ENCODE data around the gene UGT2B7. TPM values are rescaled to one million over a fixed set of nuclear protein-coding genes. Genes with fewer than 3 reads are reported as not detected.
"Not testable (repeated sequence)": the region's sequence is repeated elsewhere in the genome, so short reads cannot be mapped to it uniquely, and the experiment has no call there.

UGT2B7 gene
- total RNA-seq (not detected), total RNA-seq (0 reads per million in 2 donors)

GRCh38 chr4:69096111-69096656, at the start of gene UGT2B7:
Gene UGT2B7 (plus strand): TSS chr4:69096474. CDS start chr4:69096521, 47 bp downstream.
- ATAC-seq, result no peak

GRCh38 chr4:69049860-69050259, 46.4 kb upstream of the UGT2B7 start:
- no peak for DNase-seq
- H3K9me3 ChIP-seq (ENCODE audit: control insufficient read depth, low read length, poor library complexity, severe bottlenecking), result no peaks in the 10 kb centered on the region
- H3K27me3 Mint-ChIP-seq, result no peaks in the 10 kb centered on the region
- no peak overlapping the region for H3K27ac Mint-ChIP-seq
- no peaks in the 10 kb centered on the region for H3K4me1 Mint-ChIP-seq
- no peak overlapping the region for H3K4me3 Mint-ChIP-seq
- ATAC-seq, result no peak
- no peaks in the 10 kb centered on the region for H3K36me3 Mint-ChIP-seq (ENCODE audit: low read depth)

More at GRCh38 chr4:69096111-69096656, at the start of gene UGT2B7:
- H3K4me1 Mint-ChIP-seq, result no peaks in the 10 kb centered on the region
- H3K27me3 Mint-ChIP-seq, result no peaks in the 10 kb centered on the region
- no peak within 1 kb of the TSS for H3K4me3 Mint-ChIP-seq
- no peak within 1 kb of the TSS for H3K27ac Mint-ChIP-seq
- H3K36me3 Mint-ChIP-seq (ENCODE audit: low read depth), result no peaks in the 10 kb centered on the region
- DNase-seq, result no peak
- no peaks in the 10 kb centered on the region for H3K9me3 ChIP-seq (ENCODE audit: control insufficient read depth, low read length, poor library complexity, severe bottlenecking)

DNA sequence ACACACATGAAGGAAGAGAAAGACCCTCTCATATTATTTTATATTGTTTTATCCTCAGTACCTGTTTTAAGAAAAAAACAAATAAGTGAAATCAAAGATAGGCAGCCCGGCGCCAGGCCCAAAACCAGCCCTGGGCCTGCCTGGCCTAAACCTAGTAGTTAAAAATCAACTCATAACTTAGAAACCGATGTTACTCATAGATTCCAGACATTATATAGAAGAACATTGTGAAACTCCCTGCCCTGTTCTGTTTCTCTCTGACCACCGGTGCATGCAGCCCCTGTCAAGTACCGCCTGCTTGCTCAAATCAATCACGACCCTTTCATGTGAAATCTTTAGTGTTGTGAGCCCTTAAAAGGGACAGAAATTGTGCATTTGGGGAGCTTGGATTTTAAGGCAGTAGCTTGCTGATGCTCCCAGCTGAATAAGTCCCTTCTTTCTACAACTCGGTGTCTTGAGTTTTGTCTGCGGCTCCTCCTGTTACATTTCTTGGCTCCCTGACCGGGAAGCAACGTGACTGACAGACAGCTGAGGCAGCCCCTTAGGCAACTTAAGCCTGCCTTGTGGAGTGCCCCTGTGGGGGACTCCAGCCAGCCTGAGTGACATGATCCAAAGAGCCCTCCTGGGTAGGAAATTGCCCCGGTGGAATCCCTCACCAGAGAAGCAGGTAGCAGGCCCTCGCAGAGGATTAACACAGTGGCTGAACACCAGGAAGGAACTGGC, 45.3 kb upstream of the UGT2B7 start:
- not testable (repeated sequence) for H3K9me3 ChIP-seq (ENCODE audit: control insufficient read depth, low read length, poor library complexity, severe bottlenecking); H3K4me3 Mint-ChIP-seq; ATAC-seq; H3K27ac Mint-ChIP-seq; H3K4me1 Mint-ChIP-seq; DNase-seq; H3K27me3 Mint-ChIP-seq; H3K36me3 Mint-ChIP-seq (ENCODE audit: low read depth)

- Mint-ChIP-seq H3K36me3 (ENCODE audit: low read depth) (no peaks in the 10 kb centered on the region), H3K27ac (no peak overlapping the region), H3K27me3 (no peaks in the 10 kb centered on the region), H3K4me1 (no peaks in the 10 kb centered on the region), H3K4me3 (no peak overlapping the region)
- H3K9me3 ChIP-seq (ENCODE audit: control insufficient read depth, low read length, poor library complexity, severe bottlenecking), result no peaks in the 10 kb centered on the region
- ATAC-seq, result no peak
- DNase-seq, result no peak
These were observed 44.7 kb upstream of the UGT2B7 start for GRCh38 chr4:69051576-69051943.

GRCh38 chr4:69053309-69053885, 42.9 kb upstream of the UGT2B7 start:
- H3K27ac Mint-ChIP-seq; DNase-seq; H3K36me3 Mint-ChIP-seq (ENCODE audit: low read depth); H3K4me1 Mint-ChIP-seq; H3K27me3 Mint-ChIP-seq; H3K4me3 Mint-ChIP-seq; ATAC-seq; H3K9me3 ChIP-seq (ENCODE audit: control insufficient read depth, low read length, poor library complexity, severe bottlenecking): not testable (repeated sequence)

GRCh38 chr4:69054033-69054432, 42.2 kb upstream of the UGT2B7 start:
- not testable (repeated sequence) for DNase-seq; ATAC-seq; H3K36me3 Mint-ChIP-seq (ENCODE audit: low read depth); H3K9me3 ChIP-seq (ENCODE audit: control insufficient read depth, low read length, poor library complexity, severe bottlenecking); H3K4me3 Mint-ChIP-seq; H3K27ac Mint-ChIP-seq; H3K27me3 Mint-ChIP-seq; H3K4me1 Mint-ChIP-seq

GRCh38 chr4:69054578-69055200, 41.6 kb upstream of the UGT2B7 start:
- no peak overlapping the region for H3K27ac Mint-ChIP-seq
- DNase-seq (no peak), ATAC-seq (no peak)
- no peaks in the 10 kb centered on the region for H3K27me3 Mint-ChIP-seq
- H3K36me3 Mint-ChIP-seq (ENCODE audit: low read depth), result no peaks in the 10 kb centered on the region
- no peaks in the 10 kb centered on the region for H3K4me1 Mint-ChIP-seq
- no peak overlapping the region for H3K4me3 Mint-ChIP-seq
- no peaks in the 10 kb centered on the region for H3K9me3 ChIP-seq (ENCODE audit: control insufficient read depth, low read length, poor library complexity, severe bottlenecking)

- no peaks in the 10 kb centered on the region for H3K9me3 ChIP-seq (ENCODE audit: control insufficient read depth, low read length, poor library complexity, severe bottlenecking)
- Mint-ChIP-seq H3K27me3 (no peaks in the 10 kb centered on the region), H3K4me3 (no peak overlapping the region), H3K36me3 (ENCODE audit: low read depth) (no peaks in the 10 kb centered on the region), H3K27ac (no peak overlapping the region), H3K4me1 (no peaks in the 10 kb centered on the region)
- DNase-seq (no peak), ATAC-seq (no peak)
These were observed 40.1 kb upstream of the UGT2B7 start for GRCh38 chr4:69056150-69056549.

- H3K9me3 ChIP-seq (ENCODE audit: control insufficient read depth, low read length, poor library complexity, severe bottlenecking), result no peaks in the 10 kb centered on the region
- Mint-ChIP-seq H3K27me3 (no peaks in the 10 kb centered on the region), H3K4me3 (no peak overlapping the region), H3K36me3 (ENCODE audit: low read depth) (no peaks in the 10 kb centered on the region), H3K4me1 (no peaks in the 10 kb centered on the region), H3K27ac (no peak overlapping the region)
- DNase-seq, result no peak
- ATAC-seq, result no peak
These were observed 39.2 kb upstream of the UGT2B7 start for GRCh38 chr4:69056921-69057550.

DNA sequence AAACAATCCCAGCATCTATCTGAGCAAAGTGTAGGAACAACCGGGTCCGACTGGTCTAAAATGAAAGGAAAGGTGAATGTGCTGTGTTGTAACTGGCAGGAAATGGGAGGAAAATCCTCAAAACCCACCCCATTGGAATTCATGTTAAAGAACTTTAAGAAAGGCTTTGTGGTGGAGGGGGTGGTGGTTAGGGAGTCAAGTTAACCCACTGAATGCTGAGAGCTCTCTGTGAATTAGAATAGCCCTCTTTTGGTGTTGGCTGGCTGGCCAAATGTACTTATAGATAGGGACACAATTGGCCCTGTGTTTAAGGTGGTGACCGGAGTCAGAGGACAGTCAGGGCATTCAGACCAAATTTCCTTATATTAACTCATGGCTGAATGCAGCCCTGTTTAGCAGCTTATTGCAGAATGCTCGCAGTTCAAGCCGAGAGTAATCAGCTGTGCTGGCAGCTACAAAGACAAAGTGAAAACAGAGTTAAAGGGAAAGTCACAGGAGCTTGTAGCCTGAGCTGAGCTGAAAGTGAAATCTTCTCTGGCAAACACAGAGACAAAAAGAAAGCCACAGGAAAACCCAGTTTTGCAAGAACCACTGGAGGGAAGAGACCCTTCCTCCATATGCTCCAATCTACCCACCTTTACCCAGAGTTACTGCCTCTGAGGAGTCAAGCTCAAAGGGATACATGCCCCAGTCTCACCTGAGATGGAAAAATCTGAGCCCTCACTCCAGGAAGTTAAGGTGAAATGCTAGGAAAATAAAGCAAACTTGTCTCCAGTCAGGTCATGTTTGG, 38.5 kb upstream of the UGT2B7 start:
- no peak overlapping the region for H3K4me3 Mint-ChIP-seq
- H3K36me3 Mint-ChIP-seq (ENCODE audit: low read depth), result no peaks in the 10 kb centered on the region
- H3K9me3 ChIP-seq (ENCODE audit: control insufficient read depth, low read length, poor library complexity, severe bottlenecking), result no peaks in the 10 kb centered on the region
- no peak for DNase-seq
- H3K27ac Mint-ChIP-seq, result no peak overlapping the region
- no peaks in the 10 kb centered on the region for H3K27me3 Mint-ChIP-seq
- no peak for ATAC-seq
- no peaks in the 10 kb centered on the region for H3K4me1 Mint-ChIP-seq

DNA sequence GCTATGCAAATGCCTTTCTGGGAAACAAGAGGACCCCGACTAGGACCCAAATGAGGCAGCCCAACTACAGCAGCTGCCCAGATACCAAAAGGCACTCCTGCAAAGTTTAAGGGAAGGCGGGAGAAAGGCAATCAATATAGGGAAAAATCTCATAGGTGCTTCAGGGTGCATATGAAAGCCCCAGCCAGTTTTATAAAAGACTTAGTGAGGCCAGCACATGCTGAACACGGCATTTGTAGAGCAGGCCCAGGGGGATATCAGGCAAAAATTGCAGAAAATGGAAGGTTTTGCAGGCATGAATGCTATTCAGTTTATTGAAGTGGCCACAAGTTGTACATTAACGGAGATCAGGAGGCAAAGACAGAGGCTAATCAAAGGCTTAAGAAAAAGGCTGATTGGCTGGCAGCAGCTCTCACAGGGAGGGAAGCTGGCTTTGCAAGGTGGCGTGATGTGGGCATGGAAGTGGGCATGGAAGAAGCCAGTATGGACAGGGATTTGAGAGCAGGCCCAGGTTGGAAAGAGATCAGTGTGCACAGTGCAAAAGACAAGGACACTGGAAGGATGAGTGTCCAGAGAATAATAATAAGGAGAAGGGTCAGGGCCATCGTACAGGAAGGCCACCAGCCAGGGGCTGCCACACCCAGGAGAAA, 37.7 kb upstream of the UGT2B7 start:
- Mint-ChIP-seq H3K27ac (no peak overlapping the region), H3K36me3 (ENCODE audit: low read depth) (no peaks in the 10 kb centered on the region), H3K27me3 (no peaks in the 10 kb centered on the region), H3K4me1 (no peaks in the 10 kb centered on the region), H3K4me3 (no peak overlapping the region)
- DNase-seq (no peak), ATAC-seq (no peak)
- H3K9me3 ChIP-seq (ENCODE audit: control insufficient read depth, low read length, poor library complexity, severe bottlenecking), result no peaks in the 10 kb centered on the region

DNA sequence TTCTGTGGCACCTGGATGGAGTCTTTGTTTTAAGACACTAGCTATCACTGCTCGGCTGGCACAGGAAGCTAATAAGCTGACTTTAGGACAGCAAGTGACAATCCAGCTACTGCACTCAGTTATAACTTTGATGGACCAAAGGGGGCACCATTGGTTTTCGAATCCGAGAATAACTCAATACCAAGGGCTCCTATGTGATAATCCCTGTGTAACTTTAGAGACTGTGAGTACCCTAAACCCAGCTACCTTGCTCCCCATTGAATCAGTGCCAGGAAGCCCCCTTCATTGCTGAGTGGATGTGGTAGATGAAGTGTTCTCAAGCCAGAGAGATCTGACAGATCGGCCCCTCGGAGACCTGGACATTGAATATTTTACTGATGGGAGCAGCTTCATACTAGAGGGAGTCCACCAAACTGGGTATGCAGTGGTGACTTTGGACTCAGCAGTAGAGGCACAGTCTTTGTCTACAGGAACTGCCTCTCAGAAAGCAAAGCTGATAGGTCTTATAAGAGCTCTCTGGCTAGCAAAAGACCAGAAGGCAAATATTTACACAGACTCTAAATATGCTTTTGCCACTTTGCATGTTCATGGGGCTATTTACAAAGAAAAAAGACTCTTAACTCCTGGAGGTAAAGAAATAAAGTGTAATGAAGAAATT, 35.5 kb upstream of the UGT2B7 start:
- H3K36me3 Mint-ChIP-seq (ENCODE audit: low read depth), result no peaks in the 10 kb centered on the region
- DNase-seq, result no peak
- no peak for ATAC-seq
- no peak overlapping the region for H3K4me3 Mint-ChIP-seq
- no peak overlapping the region for H3K27ac Mint-ChIP-seq
- no peaks in the 10 kb centered on the region for H3K27me3 Mint-ChIP-seq
- no peaks in the 10 kb centered on the region for H3K9me3 ChIP-seq (ENCODE audit: control insufficient read depth, low read length, poor library complexity, severe bottlenecking)
- H3K4me1 Mint-ChIP-seq, result no peaks in the 10 kb centered on the region
